EL (cell line): ENCODE measurements around the gene CCDC158.
A peak's percentile ranks its signal among the peaks of the same experiment; 100 is the strongest.
"Not testable (repeated sequence)": the region's sequence is repeated elsewhere in the genome, so short reads cannot be mapped to it uniquely, and the experiment has no call there.

ENCODE experiments used
- DNase-seq: peaks from one replicate; pipeline ENCODE4 v3.0.0-alpha.2; 2016

CCDC158 gene

DNA sequence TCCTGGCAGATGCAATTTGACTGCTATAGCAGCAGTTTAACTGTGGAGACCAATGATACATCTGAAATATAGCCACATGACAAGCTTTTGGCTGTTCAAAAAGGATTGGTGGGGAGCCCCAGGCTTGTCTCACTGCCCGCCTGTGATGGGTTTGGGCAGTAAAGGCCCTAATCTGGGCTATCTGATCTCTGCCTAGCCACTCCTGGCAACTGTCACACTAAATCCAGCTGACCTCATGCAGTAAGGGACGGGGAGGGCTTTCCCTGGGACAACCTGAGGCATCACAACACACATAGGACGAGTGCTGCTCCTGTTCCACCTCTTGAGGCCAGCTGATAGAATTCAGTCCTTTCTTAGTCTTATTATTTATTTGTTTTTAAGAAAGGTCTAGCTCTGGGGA, 56.2 kb downstream of the CCDC158 start:
- DNase-seq: no peak

- DNase-seq: peak; percentile 11
Measured at GRCh38 chr4:76363556-76364290, 57.2 kb downstream of the CCDC158 start.

DNA sequence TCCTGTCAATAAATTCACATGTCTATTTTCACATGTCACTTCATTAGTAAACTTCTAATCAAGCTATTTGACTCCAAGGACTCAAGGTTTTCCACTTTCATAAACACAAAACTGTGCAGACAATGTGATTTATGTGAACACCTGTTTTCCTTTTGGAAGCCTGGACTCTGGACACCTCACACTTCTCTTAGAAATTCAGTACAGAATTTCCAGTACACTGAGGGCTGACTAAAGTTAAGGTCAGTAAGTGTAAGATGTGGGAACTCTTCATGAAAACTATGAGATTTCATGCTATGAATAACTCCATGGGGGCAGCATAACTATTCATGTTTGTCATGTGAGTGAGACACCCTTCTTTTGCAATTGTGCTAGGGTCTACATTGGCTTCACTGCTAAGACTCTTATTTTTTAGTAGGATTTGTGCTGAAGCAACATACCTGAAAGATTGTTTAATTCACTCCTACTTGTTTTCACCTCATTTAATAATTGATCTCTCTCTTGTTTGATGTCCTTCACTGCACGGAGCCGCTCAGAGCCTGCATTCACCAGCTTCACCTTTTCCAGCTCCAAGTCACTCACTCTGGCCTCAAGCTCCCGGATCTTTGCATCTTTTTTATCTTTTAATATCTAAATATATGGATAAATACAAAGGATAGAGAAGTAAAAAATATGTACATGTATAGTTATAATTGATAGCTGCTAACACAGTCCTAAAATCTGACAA, 59.1 kb downstream of the CCDC158 start:
- no peak for DNase-seq

DNA sequence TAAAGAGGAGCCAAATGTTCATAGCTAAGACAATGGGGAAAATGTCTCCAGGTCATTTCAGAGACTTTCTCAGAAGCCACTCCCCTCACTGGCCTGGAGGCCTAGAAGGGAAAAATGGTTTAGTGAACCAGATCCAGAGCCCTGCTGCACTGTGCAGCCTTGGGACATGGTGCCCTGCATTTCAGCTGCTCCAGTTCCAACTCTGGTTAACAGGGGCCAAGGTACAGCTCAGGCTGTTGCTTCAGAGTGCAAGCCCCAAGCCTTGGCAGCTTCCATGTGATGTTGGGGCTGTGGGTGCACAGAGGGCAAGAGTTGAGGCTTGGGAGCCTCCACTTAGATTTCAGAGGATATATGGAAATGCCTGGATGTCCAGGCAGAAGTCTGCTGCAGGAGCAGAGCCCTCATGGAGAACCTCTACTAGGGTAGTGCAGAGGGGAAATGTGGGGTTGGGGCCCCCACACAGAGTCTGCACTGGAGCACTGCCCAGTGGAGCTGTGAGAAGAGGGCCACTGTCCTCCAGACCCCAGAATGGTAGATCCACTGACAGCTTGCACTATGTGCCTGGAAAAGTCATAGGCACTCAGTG, 61.0 kb downstream of the CCDC158 start:
- not testable (repeated sequence) for DNase-seq

- no peak for DNase-seq
Measured at GRCh38 chr4:76357981-76358380, 63.0 kb downstream of the CCDC158 start.

GRCh38 chr4:76354517-76355473, 66.1 kb downstream of the CCDC158 start:
- no peak for DNase-seq

DNA sequence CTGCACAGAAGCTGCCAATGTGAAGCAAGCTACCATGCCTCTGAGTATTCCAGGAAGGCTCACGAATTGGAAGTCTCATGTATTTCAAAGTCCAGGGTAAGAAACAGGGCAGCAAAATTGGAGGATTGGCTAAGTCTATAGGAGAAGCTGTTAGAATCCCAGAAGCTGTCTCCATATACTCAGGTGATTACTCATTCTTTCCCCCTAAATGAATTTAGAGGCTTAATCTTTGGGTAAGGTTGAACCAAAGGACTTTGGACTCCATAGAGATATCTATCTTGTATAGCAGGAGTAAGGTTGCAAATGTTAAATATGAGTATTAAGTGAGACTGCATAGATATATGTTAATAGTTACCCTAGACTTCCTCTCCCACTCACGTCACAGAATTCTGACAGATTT, 78.1 kb downstream of the CCDC158 start:
- DNase-seq: no peak

DNA sequence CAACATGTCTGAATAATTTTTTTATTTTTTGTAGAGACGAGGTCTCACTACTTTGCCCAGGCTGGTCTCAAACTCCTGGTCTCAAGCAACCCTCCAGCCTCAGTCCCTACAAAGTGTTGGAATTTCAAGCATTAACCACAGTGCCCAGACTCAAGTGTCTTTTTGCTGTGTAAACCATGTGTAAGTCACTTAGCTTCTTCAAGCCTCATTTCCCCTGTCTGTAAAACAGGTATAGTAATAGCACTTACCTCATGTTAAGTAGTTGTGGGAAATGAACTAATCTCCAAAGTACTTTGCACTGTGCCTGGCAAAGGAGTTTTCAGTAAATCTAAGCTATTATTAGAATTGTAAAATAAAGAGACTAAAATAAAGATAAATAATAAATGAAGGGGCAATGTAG, 78.8 kb downstream of the CCDC158 start:
- DNase-seq: no peak

- DNase-seq: peak; percentile 21
Measured at GRCh38 chr4:76341063-76341462, 79.9 kb downstream of the CCDC158 start.

DNA sequence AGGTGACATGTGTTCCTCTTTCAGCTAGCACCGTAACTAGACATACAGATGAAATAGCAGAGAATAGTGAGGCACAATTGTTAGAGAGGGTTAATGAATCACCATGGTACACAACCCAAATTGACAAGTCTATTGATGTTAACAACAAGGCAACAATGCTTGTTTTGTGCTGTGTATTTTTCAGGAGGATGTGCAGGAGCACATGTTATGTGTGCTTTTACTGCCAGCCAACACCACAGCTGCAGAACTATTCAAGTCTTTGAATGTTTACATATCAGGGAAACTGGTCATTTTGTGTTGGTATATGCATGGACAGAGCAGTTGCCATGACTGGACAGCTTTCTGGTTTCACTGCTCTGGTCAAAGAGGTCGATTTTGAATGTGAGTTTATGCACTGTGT, 81.6 kb downstream of the CCDC158 start:
- DNase-seq: no peak

- no peak for DNase-seq
Measured at GRCh38 chr4:76334885-76335284, 86.1 kb downstream of the CCDC158 start.

DNA sequence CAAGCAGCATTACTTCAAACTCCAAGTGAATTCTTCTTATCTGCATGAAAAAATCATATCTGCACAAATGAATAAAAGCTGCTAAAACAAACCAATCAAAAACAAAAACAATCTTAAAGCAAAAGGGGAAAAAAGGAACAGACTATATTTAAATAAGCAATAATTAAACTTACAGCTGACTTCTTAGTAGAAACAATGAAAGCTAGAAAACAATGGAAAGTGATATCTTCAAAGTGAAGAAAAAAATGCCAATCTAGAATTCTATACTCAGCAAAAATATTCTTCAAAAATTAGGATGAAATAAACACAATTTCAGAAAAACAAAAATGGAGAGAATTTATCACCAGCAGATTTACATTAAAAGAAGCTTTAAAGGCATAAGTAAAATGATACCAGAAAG, 94.4 kb downstream of the CCDC158 start:
- no peak for DNase-seq

GRCh38 chr4:76325072-76325471, 95.9 kb downstream of the CCDC158 start:
- no peak for DNase-seq

DNA sequence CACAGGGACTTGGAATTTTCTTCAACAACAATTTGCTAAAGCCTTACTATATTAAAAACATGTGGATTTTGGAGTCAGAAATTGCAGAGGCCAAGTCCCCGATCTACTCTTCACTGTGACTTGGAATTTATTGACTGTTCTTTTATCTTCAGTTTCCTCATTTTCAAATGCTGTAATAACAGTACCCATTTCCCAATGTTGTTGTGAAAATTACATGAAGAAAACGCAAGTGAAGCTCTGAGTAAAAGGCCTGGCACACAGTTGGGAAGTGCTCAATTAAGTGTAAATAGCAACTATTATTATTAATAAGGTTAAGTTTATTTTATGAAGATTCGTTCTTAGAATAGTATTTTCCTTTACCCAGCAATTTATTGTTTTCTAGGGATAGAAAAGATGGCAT, 98.7 kb downstream of the CCDC158 start:
- no peak for DNase-seq

- no peak for DNase-seq
Measured at GRCh38 chr4:76316131-76316530, 104.8 kb downstream of the CCDC158 start.

DNA sequence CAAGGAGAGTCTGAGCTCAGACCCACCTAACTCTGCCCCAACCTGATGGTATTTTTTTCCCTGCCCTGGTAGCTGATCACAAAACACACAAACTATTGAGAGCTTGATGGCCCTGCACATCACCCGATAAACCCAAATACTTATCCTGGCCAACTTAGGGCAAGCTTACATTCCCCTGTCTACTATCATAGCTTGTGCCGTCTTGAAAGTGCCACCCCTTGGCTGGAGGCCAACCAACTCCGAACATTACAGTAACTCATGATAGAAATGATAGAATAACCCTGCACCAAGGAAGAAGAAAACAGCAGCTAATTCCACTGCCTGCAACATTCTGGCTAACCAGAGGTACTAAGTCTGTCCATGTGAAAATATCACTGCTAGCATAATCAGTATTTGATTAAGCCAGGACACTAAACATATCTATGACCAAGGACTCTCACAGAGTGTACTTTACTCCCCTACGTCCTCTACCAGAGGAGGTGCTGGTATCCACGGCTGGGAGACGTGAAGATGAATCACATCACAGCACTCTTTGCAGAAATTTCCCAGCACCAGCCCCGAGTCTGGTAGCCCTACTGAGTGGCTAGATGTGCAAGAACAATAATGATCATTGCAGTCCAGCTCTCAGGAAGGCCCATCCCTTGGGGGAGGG, 105.5 kb downstream of the CCDC158 start:
- no peak for DNase-seq

DNA sequence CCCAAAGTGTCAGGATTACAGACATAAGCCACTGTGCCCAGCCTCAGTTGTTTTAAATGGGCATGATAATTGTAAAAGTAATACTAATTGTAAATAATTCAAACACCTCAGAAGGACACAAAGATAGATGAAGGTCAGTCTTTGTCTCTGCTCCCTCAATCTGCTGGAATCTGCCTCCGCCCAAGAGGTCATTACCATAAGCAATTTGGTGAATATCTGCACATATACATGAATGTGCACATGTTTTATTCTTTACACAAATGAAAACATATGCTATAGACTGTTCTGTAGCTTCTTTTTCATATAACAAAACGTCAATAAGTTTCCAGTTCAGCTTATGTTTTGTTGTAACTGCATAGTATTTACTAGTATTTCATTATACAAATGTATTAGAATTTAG, 107.4 kb downstream of the CCDC158 start:
- no peak for DNase-seq

DNA sequence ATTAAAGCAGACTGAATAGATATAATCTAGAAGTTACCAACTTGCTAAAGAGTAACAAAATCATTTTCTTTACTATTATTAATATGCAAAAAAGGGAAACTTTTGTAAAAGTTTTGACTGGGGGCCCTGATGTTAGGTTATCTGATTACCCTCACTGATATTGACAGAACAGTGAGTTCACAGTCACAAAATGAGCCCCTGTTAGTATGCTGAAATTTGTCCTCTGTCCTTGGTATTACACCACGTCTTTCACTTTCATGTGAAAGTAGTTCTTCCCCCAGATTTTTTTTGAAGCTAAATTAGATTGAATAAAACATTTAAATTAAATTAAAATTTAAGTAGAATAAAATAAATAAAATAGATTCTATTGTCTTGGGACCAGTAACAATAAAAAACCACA, 108.5 kb downstream of the CCDC158 start:
- no peak for DNase-seq

- DNase-seq: no peak
Measured at GRCh38 chr4:76311896-76312331, 109.0 kb downstream of the CCDC158 start.

DNA sequence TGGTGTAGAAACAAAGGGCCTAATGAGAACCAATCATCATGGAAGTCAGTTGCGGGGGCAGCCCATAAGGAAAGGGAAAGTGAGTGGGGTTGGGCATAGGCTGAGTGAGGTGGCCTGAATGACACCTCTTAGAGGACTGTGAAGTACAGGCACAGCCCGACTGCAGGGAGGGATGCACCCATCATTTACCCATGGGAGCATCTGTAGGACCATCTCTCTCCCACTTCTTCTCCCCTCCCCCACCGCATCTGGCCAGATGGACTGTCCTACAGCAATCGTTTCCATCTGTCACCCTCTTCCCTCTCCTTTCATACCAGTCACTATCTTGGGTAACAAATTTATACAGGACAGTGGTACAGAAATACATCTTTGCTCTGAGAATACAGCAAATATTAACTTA, 110.3 kb downstream of the CCDC158 start:
- DNase-seq: no peak

DNA sequence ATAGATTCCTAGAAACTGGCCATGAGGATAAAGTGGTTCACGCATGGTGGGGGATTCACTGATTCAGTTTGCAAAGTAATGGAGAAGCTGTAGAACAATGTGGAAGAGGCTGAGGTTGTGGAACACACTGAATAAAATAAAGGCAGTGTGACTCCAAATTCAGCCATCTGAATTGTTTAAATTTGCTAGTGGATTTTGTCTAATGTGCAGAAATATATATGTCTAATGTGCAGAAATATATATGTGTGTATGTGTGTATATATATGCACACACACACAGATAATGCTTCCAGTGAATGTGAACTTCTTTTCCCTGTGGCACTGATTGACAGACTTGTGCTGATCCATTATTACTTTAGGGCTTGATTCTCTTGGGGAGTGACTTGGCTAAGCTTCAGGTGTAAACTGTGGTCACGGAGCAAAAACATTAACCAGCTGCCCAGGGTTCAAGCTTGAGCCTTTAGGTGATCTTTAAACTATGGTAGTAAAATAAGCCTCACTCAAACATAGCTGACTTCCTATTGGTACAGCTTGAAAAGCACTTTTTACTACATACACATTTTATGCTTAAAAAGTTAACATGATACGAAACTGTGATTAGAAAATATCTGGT, 110.9 kb downstream of the CCDC158 start:
- DNase-seq: no peak

DNA sequence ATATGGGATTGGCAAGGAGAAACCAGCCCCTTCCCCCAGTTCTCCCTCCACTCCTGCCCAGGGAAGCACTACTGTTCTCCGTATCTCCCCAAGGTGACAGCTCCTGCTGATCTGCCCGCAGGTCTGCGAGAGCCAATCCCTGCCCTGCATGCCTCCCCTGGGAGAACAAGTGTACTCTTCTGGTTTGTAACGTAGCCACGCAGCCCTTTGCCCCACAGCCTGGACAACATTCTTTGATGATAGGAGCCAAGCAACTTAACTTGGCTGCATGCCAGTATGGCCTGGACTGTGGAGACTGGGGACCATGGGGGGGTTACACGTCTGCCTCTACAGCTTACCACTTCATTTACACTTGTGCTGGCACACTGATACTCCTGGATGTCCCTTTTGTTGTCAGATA, 112.4 kb downstream of the CCDC158 start:
- no peak for DNase-seq
